Measurements from ENCODE around the gene COBLL1.
"Not testable (repeated sequence)": the region's sequence is repeated elsewhere in the genome, so short reads cannot be mapped to it uniquely, and the experiment has no call there.

Gene COBLL1

DNA sequence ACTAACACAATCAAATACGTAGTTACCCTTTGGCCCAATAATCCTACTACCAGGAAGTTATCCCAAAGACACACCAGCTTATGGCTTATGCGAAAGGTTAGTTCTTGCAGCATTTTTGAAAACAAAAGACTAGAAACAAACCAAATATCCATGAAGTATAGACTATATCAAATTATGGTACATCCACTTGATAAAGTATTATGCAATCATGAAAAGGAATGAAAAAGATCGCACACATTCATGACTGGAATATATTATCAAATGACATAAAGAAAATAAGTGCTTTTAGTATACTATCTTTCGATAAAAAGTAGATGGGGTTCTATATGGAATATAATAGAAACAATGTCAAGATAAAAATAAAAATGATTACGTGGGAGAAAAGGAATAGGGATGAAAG is 78.2 kb downstream of the COBLL1 start:
- in situ Hi-C loops (cut with HindIII; ENCODE audit: low sequenced_read_pairs): no loop called here

- in situ Hi-C loops (cut with HindIII; ENCODE audit: low sequenced_read_pairs): no loop called here
Observed at GRCh38 chr2:164761737-164762460, 79.7 kb downstream of the COBLL1 start.

GRCh38 chr2:164761201-164761600 is 80.4 kb downstream of the COBLL1 start:
- in situ Hi-C loops (cut with HindIII; ENCODE audit: low sequenced_read_pairs): not testable (repeated sequence)

DNA sequence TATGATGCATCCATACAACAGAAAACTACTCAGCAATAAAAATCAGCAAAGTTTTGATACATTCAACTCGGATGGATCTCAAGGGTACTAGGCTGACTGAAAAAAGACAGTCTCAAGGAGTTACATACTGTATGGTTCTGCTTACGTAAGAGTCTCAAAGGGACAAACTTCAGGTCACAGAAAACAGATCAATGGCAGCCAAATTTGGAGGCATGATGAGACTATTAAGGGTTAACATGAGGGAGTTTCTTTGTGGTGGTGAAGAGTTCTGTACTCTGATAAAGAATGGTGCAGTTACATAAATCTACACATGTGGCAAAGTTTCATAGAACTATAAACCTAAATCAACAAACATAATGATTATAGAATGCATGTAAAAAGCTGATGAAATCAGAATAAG is 81.4 kb downstream of the COBLL1 start:
- in situ Hi-C loops (cut with HindIII; ENCODE audit: low sequenced_read_pairs): no loop called here

DNA sequence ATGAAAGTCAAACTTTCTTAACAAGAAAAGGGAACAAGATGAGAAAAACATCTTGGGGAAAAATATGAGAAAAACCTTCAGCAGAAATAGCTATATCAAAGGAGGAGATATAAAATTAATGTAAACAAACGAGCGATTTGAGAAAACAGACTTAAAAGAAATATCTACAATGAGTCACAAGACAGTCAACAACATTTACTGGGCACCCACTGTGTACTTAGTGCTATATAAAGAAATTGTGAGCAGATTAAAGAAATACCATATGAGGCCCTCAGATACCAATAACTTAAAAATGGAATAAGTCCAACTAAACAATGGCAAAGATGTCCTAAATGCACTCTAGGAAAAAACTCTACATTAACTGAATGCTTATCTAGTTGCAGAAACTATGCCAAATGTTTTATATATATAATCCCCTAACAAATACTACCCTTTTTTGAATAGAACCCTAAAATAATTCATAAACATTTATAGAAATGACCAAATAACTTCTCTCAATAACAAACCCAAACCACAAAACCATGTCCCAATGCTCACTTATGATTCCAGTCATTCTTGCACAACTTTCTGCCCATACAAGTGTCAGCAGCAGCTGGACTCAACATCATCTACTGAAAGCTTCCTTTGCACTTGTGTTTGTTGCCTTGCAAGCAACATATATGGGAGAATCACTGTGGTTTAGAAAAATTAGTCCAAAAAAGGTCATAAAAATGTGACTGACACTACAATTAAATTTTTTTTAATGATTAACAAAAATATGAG is 83.5 kb downstream of the COBLL1 start:
- in situ Hi-C loops (cut with HindIII; ENCODE audit: low sequenced_read_pairs): no loop called here

GRCh38 chr2:164756773-164757172 is 84.8 kb downstream of the COBLL1 start:
- in situ Hi-C loops (cut with HindIII; ENCODE audit: low sequenced_read_pairs): no loop called here

GRCh38 chr2:164755952-164756351 is 85.7 kb downstream of the COBLL1 start:
- in situ Hi-C loops (cut with HindIII; ENCODE audit: low sequenced_read_pairs): no loop called here

GRCh38 chr2:164754157-164755093 is 87.2 kb downstream of the COBLL1 start:
- in situ Hi-C loops (cut with HindIII; ENCODE audit: low sequenced_read_pairs): no loop called here

GRCh38 chr2:164752956-164753355 is 88.7 kb downstream of the COBLL1 start:
- in situ Hi-C loops (cut with HindIII; ENCODE audit: low sequenced_read_pairs): no loop called here

GRCh38 chr2:164747783-164748433 is 93.7 kb downstream of the COBLL1 start:
- in situ Hi-C loops (cut with HindIII; ENCODE audit: low sequenced_read_pairs): loop anchor here (5.0 kb wide), 1 partner anchor 104 kb away; no protein-coding TSS in a partner anchor

DNA sequence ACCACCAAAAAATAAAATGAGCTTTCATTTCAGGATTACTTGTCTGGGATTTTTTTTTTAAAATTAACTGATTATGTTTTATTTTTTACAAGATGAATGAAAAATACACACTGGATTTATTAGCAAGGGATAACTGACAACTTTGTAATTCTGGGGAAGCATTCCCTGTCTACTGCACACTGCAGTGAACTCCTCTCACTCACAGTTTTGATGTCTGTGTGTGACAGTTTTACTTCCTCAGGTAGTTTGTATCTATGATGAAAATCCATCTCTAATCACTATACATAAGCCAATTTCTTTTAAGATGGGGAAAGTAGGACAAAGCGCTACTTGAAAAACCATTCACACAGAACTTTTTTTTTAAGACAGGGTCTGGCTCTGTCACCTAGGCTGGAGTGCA is 94.5 kb downstream of the COBLL1 start:
- in situ Hi-C loops (cut with HindIII; ENCODE audit: low sequenced_read_pairs): loop anchor here (5.0 kb wide), 1 partner anchor 105 kb away; no protein-coding TSS in a partner anchor

GRCh38 chr2:164746713-164747112 is 94.9 kb downstream of the COBLL1 start:
- in situ Hi-C loops (cut with HindIII; ENCODE audit: low sequenced_read_pairs): loop anchor here (5.0 kb wide), 1 partner anchor 106 kb away; no protein-coding TSS in a partner anchor

DNA sequence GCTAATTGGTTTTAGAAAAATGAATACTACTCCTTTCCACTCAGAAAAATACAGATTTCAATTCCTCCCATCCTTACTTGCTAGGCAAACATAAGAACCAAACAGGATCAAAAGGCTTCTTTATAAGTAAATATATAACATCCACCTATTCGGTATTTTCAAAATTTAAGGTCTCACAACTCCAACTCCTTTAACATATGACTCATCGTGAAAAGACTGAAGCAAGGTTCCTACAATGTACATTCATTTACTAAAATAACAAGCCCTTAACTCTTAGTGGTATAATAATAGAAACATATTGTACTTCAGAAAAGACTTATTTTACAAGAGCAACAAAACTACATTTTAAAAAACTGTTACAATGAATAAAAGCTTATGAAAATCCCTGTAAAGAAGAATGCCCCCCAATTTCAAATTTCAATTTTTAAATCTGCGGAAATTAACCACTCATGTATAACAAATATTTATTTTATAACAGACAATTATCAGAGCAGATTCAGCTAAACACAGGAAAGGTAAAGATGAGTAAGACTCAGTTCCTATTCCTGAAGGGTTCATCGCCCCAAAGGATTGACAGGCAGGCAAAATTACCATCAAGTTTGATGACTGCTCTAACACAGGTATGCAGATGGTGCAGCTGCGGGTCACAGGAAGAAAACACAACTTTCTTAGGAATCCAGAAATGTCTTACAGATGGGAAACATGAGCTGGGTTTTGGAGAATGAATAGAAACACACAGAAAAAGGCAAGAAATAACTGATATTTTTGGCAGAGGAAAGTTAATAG is 96.4 kb downstream of the COBLL1 start:
- in situ Hi-C loops (cut with HindIII; ENCODE audit: low sequenced_read_pairs): loop anchor here (5.0 kb wide), 1 partner anchor 107 kb away; no protein-coding TSS in a partner anchor

DNA sequence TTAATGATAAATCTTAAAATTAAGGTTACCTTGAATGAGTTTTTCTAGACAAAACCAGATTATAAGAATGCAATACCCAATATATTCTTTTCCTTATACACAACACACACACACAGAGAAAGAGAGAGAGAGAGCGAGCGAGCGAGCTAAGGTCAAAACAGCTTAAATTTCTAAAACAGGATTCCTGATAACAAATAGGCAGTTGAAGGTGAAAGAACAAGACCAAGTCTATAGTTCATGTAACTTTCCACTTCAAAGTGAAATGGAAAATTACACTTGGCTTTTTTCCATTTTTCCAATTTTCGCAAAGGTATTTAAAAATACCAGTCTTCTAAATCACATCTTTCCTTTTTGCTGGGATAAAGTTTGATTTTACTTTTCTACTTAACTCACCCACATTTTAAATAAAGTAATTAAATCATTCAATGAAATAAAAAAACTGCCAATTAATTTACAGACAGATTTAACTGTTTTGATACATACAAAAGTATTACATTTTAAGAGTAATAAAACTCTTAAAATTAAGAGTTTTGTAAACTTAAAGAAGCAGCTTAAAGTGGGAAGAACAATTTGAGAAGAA is 98.8 kb downstream of the COBLL1 start:
- in situ Hi-C loops (cut with HindIII; ENCODE audit: low sequenced_read_pairs): no loop called here

- in situ Hi-C loops (cut with HindIII; ENCODE audit: low sequenced_read_pairs): no loop called here
Observed at GRCh38 chr2:164739966-164740365, 101.7 kb downstream of the COBLL1 start.

DNA sequence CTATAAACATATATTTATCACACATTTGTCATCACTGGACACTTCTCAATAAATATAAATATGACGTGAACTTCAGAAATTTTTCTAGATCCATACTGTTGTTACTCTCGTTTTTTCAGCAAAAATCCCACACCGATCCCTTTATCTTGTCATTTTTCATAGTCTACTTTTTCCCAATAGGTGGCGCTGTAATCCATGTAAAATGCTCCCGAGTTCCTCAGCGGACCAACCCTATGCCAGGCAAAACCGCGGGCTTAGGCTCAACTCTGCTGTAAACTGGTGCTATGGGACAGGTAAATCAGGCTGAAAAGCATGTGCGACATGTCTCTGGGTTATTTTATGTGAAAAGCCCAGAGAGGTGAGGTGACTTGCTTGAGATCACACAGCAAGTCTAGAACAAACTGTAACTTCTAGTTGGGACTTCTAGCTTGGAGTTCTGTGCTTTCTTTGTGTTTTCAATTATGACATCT is 104.0 kb downstream of the COBLL1 start:
- in situ Hi-C loops (cut with HindIII; ENCODE audit: low sequenced_read_pairs): no loop called here

GRCh38 chr2:164735309-164735919 is 106.2 kb downstream of the COBLL1 start:
- in situ Hi-C loops (cut with HindIII; ENCODE audit: low sequenced_read_pairs): no loop called here

DNA sequence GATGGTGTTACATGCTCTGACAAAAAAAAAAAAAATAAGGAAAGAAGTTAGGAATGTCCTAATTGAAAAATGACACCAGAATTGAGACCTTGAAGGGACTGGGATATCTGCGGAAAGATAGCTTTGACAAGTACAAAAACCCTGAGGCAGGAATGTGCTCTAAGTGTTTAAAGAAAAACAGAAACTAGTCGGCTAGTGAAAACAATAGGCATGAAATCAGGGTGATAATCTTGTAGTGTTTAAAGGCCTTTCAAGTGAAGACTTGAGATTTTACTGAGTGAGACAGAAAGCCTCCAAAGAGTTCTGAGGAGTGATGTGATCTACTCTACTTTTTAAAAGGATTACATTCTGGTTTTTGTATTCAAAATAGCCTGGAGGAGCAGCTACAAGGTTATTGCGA is 107.4 kb downstream of the COBLL1 start:
- in situ Hi-C loops (cut with HindIII; ENCODE audit: low sequenced_read_pairs): no loop called here

DNA sequence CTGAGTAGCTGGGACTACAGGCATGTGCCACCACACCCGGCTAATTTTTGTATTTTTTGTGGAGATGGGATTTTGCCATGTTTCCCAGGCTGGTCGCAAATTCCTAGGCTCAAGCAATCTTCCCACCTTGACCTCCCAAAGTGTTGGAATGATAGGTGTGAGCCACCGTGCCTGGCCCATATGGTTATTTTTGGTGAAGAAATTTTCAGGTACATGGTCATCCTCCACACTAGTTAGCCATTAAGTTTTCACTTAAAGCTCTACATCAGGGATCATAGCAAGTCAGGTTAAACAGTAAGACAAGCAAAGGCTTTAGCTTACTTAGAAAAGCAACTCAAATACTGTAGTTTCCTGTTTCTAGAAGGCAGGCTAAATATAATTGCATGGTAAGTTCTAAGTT is 116.1 kb downstream of the COBLL1 start:
- in situ Hi-C loops (cut with HindIII; ENCODE audit: low sequenced_read_pairs): no loop called here

Data from endothelial cell of hepatic sinusoid (primary cell).